Keratinocyte (primary cell): ENCODE results near the gene POM121L2. TPM values are rescaled to one million over a fixed set of nuclear protein-coding genes. Genes with fewer than 3 reads are reported as not detected.

Source experiments
- DNase-seq: peaks from one replicate; pipeline ENCODE4 v3.0.0-alpha.2; 2011; ENCODE audit warnings: low read depth, missing footprints, low spot score
- FAIRE-seq: peaks from 2 replicates; lab custom pipeline; 2011; peaks lifted over from hg19 to GRCh38; lab: Jason Lieb, UNC
- H2AFZ ChIP-seq: 2 replicates; pipeline ENCODE4 v1.6.0; 2012; ENCODE audit warnings: low read length, control low read depth, inconsistent platforms; ENCODE audit not compliant: control insufficient read depth
- H3K27ac ChIP-seq: 2 replicates; pipeline ENCODE4 v1.5.1; 2011; ENCODE audit warnings: low read length; ENCODE audit not compliant: control insufficient read depth, insufficient read depth
- H3K27me3 ChIP-seq: 3 replicates; pipeline ENCODE4 v1.6.0; 2011; ENCODE audit warnings: low read length; ENCODE audit not compliant: control insufficient read depth, insufficient read depth; ENCODE audit errors: extremely low read depth
- H3K36me3 ChIP-seq, 2 experiments: 2 replicates in 1 of 2; 3 replicates in 1 of 2; pipeline ENCODE4 v1.5.1; 2011; ENCODE audit warnings: low read length in 2 of 2, mild to moderate bottlenecking in 1 of 2; ENCODE audit not compliant: control insufficient read depth in 2 of 2, insufficient read depth in 2 of 2; ENCODE audit errors: extremely low read depth in 1 of 2
- H3K4me1 ChIP-seq: 3 replicates; pipeline ENCODE4 v1.5.1; 2011; ENCODE audit warnings: low read length; ENCODE audit not compliant: control insufficient read depth, insufficient read depth; ENCODE audit errors: extremely low read depth
- H3K4me2 ChIP-seq: 3 replicates; pipeline ENCODE4 v1.6.0; 2011; ENCODE audit warnings: low read depth, low read length; ENCODE audit not compliant: control insufficient read depth, insufficient read depth; ENCODE audit errors: extremely low read depth
- H3K4me3 ChIP-seq, 3 experiments: fragments of 200-600 bp in 1 of 3; sonication (generic) in 1 of 3; 2 replicates in 2 of 3; 3 replicates in 1 of 3; pipeline ENCODE4 v1.5.1; 2011 to 2016; ENCODE audit warnings: low read length in 3 of 3, mild to moderate bottlenecking in 3 of 3, control low read depth in 2 of 3, inconsistent platforms in 1 of 3, low read depth in 1 of 3, mixed read lengths in 1 of 3, mixed run types in 1 of 3, moderate library complexity in 1 of 3; ENCODE audit not compliant: control insufficient read depth in 2 of 3, insufficient read depth in 2 of 3; ENCODE audit errors: extremely low read depth in 1 of 3
- H3K79me2 ChIP-seq: 2 replicates; pipeline ENCODE4 v1.6.0; 2012; ENCODE audit warnings: low read length; ENCODE audit not compliant: control insufficient read depth, insufficient read depth
- H3K9ac ChIP-seq: 3 replicates; pipeline ENCODE4 v1.6.0; 2011; ENCODE audit warnings: low read length; ENCODE audit not compliant: control insufficient read depth, insufficient read depth; ENCODE audit errors: extremely low read depth
- H3K9me1 ChIP-seq: 3 replicates; pipeline ENCODE4 v1.6.0; 2011; ENCODE audit warnings: low read length; ENCODE audit not compliant: control insufficient read depth, insufficient read depth; ENCODE audit errors: extremely low read depth
- H3K9me3 ChIP-seq: 2 replicates; pipeline ENCODE4 v1.5.1; 2012; ENCODE audit warnings: low read depth, low read length; ENCODE audit not compliant: control insufficient read depth
- H4K20me1 ChIP-seq: 3 replicates; pipeline ENCODE4 v1.6.0; 2011; ENCODE audit warnings: low read length; ENCODE audit not compliant: control insufficient read depth, insufficient read depth; ENCODE audit errors: extremely low read depth
- CTCF ChIP-seq, 3 experiments: IDR thresholded peaks in 1 of 3; conservative IDR thresholded peaks in 1 of 3; optimal IDR thresholded peaks in 1 of 3; 2 replicates in 2 of 3; 3 replicates in 1 of 3; pipeline versions ENCODE3 to v1.5.1; 2011; ENCODE audit warnings: low read length in 3 of 3, mild to moderate bottlenecking in 3 of 3, moderate library complexity in 2 of 3, control low read depth in 1 of 3, inconsistent platforms in 1 of 3; ENCODE audit not compliant: insufficient read depth in 2 of 3; ENCODE audit errors: extremely low read depth in 1 of 3
- EZH2 ChIP-seq: IDR thresholded peaks from one replicate; pipeline ENCODE4 v1.6.1; 2012; ENCODE audit warnings: inconsistent platforms, mild to moderate bottlenecking, low read length, moderate library complexity
- dilution Hi-C: fragments of 300-500 bp; cut with MboI; formaldehyde crosslinking; loops from one replicate; pipeline ENCODE4 v1.7.0; 2020; ENCODE audit warnings: low sequenced_read_pairs; ENCODE audit not compliant: extremely low pct_ligation_motif_present
- polyA plus RNA-seq, 5 experiments: library from polyadenylated mRNA; depleted of rRNA in 3 of 5; stranded (reverse) in 3 of 5; stranded (forward) in 1 of 5; unstranded in 1 of 5; fragments of >200 nt; gene quantifications; 1 replicate in 1 of 5; 2 replicates in 3 of 5; 3 replicates in 1 of 5; pipeline versions ENCODE4 v1.2.1 to v1.2.3, GENCODE V29; 2011 to 2012; ENCODE audit warnings: missing spikeins in 2 of 5, low read depth in 1 of 5, low replicate concordance in 1 of 5

The POM121L2 gene
- polyA plus RNA-seq, 1 donor (not counting 4 experiments of a cell fraction or from before 2014, with no cell fraction given): not detected

GRCh38 chr6:27312950-27313271 is 838 bp upstream of the POM121L2 start:
- H3K9me1 ChIP-seq: no peaks in the 10 kb centered on the region
- peak overlapping the region in 2 of 3 experiments; percentile 78 to 83 for H3K4me3 ChIP-seq
- H3K79me2 ChIP-seq: no peaks in the 10 kb centered on the region
- no peak for TF ChIP-seq CTCF (optimal IDR thresholded peaks at IDR 0.05 in 1 of 3, IDR thresholded peaks at IDR 0.05 in 1 of 3, conservative IDR thresholded peaks at IDR 0.05 in 1 of 3; ENCODE audit: extremely low read depth in 1 of 3, insufficient read depth in 2 of 3, low read length in 3 of 3)
- TF ChIP-seq EZH2: no peak
- H3K9ac ChIP-seq: no peak overlapping the region
- dilution Hi-C loops: no loop called here
- H3K4me2 ChIP-seq: peak overlapping the region; percentile 94
- no peak for FAIRE-seq
- H2AFZ ChIP-seq: no peak overlapping the region
- peaks cover 11% of the 10 kb centered on the region for H3K27me3 ChIP-seq
- no peak overlapping the region for H3K27ac ChIP-seq
- no peaks in the 10 kb centered on the region for H3K36me3 ChIP-seq
- no peak for DNase-seq
- no peaks in the 10 kb centered on the region for H4K20me1 ChIP-seq
- no peaks in the 10 kb centered on the region for H3K9me3 ChIP-seq
- H3K4me1 ChIP-seq: peaks cover 3% of the 10 kb centered on the region

GRCh38 chr6:27311806-27312145 is 297 bp downstream of the POM121L2 start:
- peak overlapping the region in 2 of 3 experiments; percentile 53 to 78 for H3K4me3 ChIP-seq
- no peaks in the 10 kb centered on the region for H3K9me3 ChIP-seq
- H2AFZ ChIP-seq: peak overlapping the region; percentile 94
- peaks cover 11% of the 10 kb centered on the region for H3K27me3 ChIP-seq
- DNase-seq (no peak), FAIRE-seq (no peak)
- H3K9ac ChIP-seq: no peak overlapping the region
- peaks cover 3% of the 10 kb centered on the region for H3K4me1 ChIP-seq
- no peaks in the 10 kb centered on the region for H3K9me1 ChIP-seq
- no peak overlapping the region for H3K27ac ChIP-seq
- H3K36me3 ChIP-seq: no peaks in the 10 kb centered on the region
- TF ChIP-seq EZH2 (no peak), CTCF (optimal IDR thresholded peaks at IDR 0.05 in 1 of 3, IDR thresholded peaks at IDR 0.05 in 1 of 3, conservative IDR thresholded peaks at IDR 0.05 in 1 of 3; ENCODE audit: extremely low read depth in 1 of 3, insufficient read depth in 2 of 3, low read length in 3 of 3) (no peak)
- peak overlapping the region; percentile 94 for H3K4me2 ChIP-seq
- dilution Hi-C loops: no loop called here
- no peaks in the 10 kb centered on the region for H4K20me1 ChIP-seq
- H3K79me2 ChIP-seq: no peaks in the 10 kb centered on the region
